A549 (cell line): ENCODE results near the gene FRMD6. TPM values are rescaled to one million over a fixed set of nuclear protein-coding genes. Genes with fewer than 3 reads are reported as not detected.

ENCODE experiments used
- ATAC-seq, 2 experiments: fragments of 200-7000 bp in 1 of 2; fragments of >200 bp in 1 of 2; cut with Nextera tagmentation in 1 of 2; cut with Tn5 transposase in 1 of 2; 3 replicates each; pipeline versions ENCODE4 v1.8.0 to v1.9.1; 2018 to 2020; ENCODE audit warnings: mild to moderate bottlenecking in 1 of 2, moderate library complexity in 1 of 2
- CTCF ChIA-PET: fragments of 300-600 bp; sonication (Branson Sonifier 250); formaldehyde crosslinking; extraction: SDS; loops from one replicate; lab custom pipeline; 2021; ENCODE audit warnings: antibody characterized with exemption, inconsistent platforms; lab: Yijun Ruan, JAX
- POLR2A ChIA-PET: fragments of 350-600 bp; formaldehyde crosslinking; extraction: SDS; loops from one replicate; lab custom pipeline; 2021; ENCODE audit warnings: antibody characterized with exemption, inconsistent platforms; lab: Yijun Ruan, JAX
- DNase-seq, 2 experiments: peaks; one replicate each; pipeline versions ENCODE4 v3.0.0 to v3.0.0-alpha.2; 2011 to 2016; ENCODE audit warnings: low read depth in 1 of 2, low spot score in 1 of 2
- FAIRE-seq: peaks from 2 replicates; lab custom pipeline; 2011; peaks lifted over from hg19 to GRCh38; lab: Jason Lieb, UNC
- H3K27ac ChIP-seq, 2 experiments: fragments of >200 bp; sonication (Bioruptor Twin); formaldehyde crosslinking; 3 replicates each; pipeline ENCODE4 v1.5.1; 2016 to 2017
- H3K4me1 ChIP-seq: fragments of >200 bp; sonication (Bioruptor Twin); formaldehyde crosslinking; 3 replicates; pipeline ENCODE4 v1.6.1; 2016
- H3K4me2 ChIP-seq: fragments of >200 bp; sonication (Bioruptor Twin); formaldehyde crosslinking; 3 replicates; pipeline ENCODE4 v1.6.1; 2016
- H3K4me3 ChIP-seq: fragments of >200 bp; sonication (Bioruptor Twin); formaldehyde crosslinking; 3 replicates; pipeline ENCODE4 v1.5.1; 2016
- H3K9me3 ChIP-seq: fragments of >200 bp; sonication (Bioruptor Twin); formaldehyde crosslinking; 3 replicates; pipeline ENCODE4 v1.6.1; 2016
- CEBPB ChIP-seq, 2 experiments: fragments of >200 bp in 1 of 2; sonication (Bioruptor Twin) in 1 of 2; formaldehyde crosslinking in 1 of 2; IDR thresholded peaks; 2 replicates each; pipeline ENCODE4 v1.6.1; 2012 to 2016
- EHMT2 ChIP-seq: fragments of 200-600 bp; sonication (generic); IDR thresholded peaks from 2 replicates; pipeline ENCODE4 v1.6.1; 2016; ENCODE audit warnings: antibody characterized with exemption, low read depth, mild to moderate bottlenecking, moderate library complexity
- ESRRA ChIP-seq: fragments of 150-350 bp; IDR thresholded peaks from 2 replicates; pipeline ENCODE4 v1.6.1; 2014; ENCODE audit warnings: mild to moderate bottlenecking, low read length, borderline replicate concordance
- FOSL2 ChIP-seq, 2 experiments: fragments of 450-650 bp in 1 of 2; fragments of >200 bp in 1 of 2; sonication (Bioruptor Twin) in 1 of 2; formaldehyde crosslinking; IDR thresholded peaks; 2 replicates each; pipeline versions ENCODE4 v1.5.0 to v1.6.1; 2016 to 2020; ENCODE audit warnings: mild to moderate bottlenecking in 1 of 2, moderate library complexity in 1 of 2
- HDAC2 ChIP-seq: fragments of 200-600 bp; sonication (generic); IDR thresholded peaks from 2 replicates; pipeline ENCODE4 v1.6.1; 2016
- HEYL ChIP-seq: fragments of 250-450 bp; sonication (Bioruptor Pico); IDR thresholded peaks from 2 replicates; pipeline ENCODE4 v1.8.0; 2021; ENCODE audit warnings: mild to moderate bottlenecking, moderate library complexity
- HOXB13 ChIP-seq: fragments of 250-450 bp; sonication (Bioruptor Pico); IDR thresholded peaks from 2 replicates; pipeline ENCODE4 v1.5.0; 2020; ENCODE audit warnings: low read depth, mild to moderate bottlenecking, moderate library complexity
- KDM1A ChIP-seq: fragments of 200-600 bp; sonication (generic); IDR thresholded peaks from 2 replicates; pipeline ENCODE4 v1.6.1; 2016; ENCODE audit warnings: low read depth, mild to moderate bottlenecking
- MAFK ChIP-seq: fragments of 450-650 bp; IDR thresholded peaks from 2 replicates; pipeline ENCODE4 v1.6.1; 2014; ENCODE audit not compliant: partially characterized antibody
- MAZ ChIP-seq: fragments of 150-350 bp; IDR thresholded peaks from 2 replicates; pipeline ENCODE4 v1.6.1; 2014; ENCODE audit warnings: antibody characterized with exemption, low read depth, low read length, borderline replicate concordance
- NPAS2 ChIP-seq: fragments of 250-450 bp; sonication (Bioruptor Pico); IDR thresholded peaks from 2 replicates; pipeline ENCODE4 v1.8.0; 2022; ENCODE audit warnings: mild to moderate bottlenecking, moderate library complexity, borderline replicate concordance
- PHF8 ChIP-seq: fragments of 200-600 bp; sonication (generic); IDR thresholded peaks from 2 replicates; pipeline ENCODE4 v1.6.1; 2016; ENCODE audit warnings: low read depth, mild to moderate bottlenecking, antibody characterized with exemption, moderate library complexity, borderline replicate concordance
- RCOR1 ChIP-seq: fragments of 150-350 bp; IDR thresholded peaks from 2 replicates; pipeline ENCODE4 v1.6.1; 2014; ENCODE audit warnings: antibody characterized with exemption, low read length, low read depth
- SMC3 ChIP-seq: fragments of >200 bp; sonication (Bioruptor Twin); formaldehyde crosslinking; IDR thresholded peaks from 3 replicates; pipeline ENCODE4 v1.6.1; 2018; ENCODE audit warnings: inconsistent platforms
- TFCP2L1 ChIP-seq: fragments of 250-450 bp; sonication (Bioruptor Pico); IDR thresholded peaks from 2 replicates; pipeline ENCODE4 v1.5.0; 2021; ENCODE audit warnings: mild to moderate bottlenecking
- ZNF302 ChIP-seq: fragments of 250-450 bp; sonication (Bioruptor Pico); IDR thresholded peaks from 2 replicates; pipeline ENCODE4 v1.9.0; 2021; ENCODE audit warnings: inconsistent platforms, mild to moderate bottlenecking, moderate library complexity
- WGBS: methylation state at CpG from one replicate; pipeline ENCODE4 v1.1.6; 2017; ENCODE audit errors: missing lambda C conversion rate; 5-methylcytosine and 5-hydroxymethylcytosine counted together
- polyA plus RNA-seq, 4 experiments: library from polyadenylated mRNA; depleted of rRNA in 3 of 4; stranded (reverse); fragments of >200 nt; fragmentation: RNase III in 1 of 4; extraction: RNeasy Plus Mini Kit Qiagen cat#74134 plus additional on column Dnase treatment in 1 of 4; gene quantifications; 2 replicates in 3 of 4; 3 replicates in 1 of 4; pipeline ENCODE4 v1.2.3, GENCODE V29; 2011 to 2017
- TF ChIP-seq, protein P1 (sequence below): fragments of 200-600 bp; sonication (generic); IDR thresholded peaks from 2 replicates; pipeline ENCODE4 v1.6.1; 2016; ENCODE audit warnings: antibody characterized with exemption, mild to moderate bottlenecking, moderate library complexity
- TF ChIP-seq, protein P2 (sequence below): fragments of >200 bp; sonication (Bioruptor Twin); formaldehyde crosslinking; IDR thresholded peaks from 3 replicates; pipeline ENCODE4 v1.5.1; 2016
- TF ChIP-seq, protein P3 (sequence below): fragments of 150-350 bp; IDR thresholded peaks from 2 replicates; pipeline ENCODE4 v1.6.1; 2014; ENCODE audit warnings: low read depth, mild to moderate bottlenecking, low read length
- TF ChIP-seq, protein P4 (sequence below): IDR thresholded peaks from 2 replicates; pipeline ENCODE4 v1.6.1; 2012; ENCODE audit warnings: low read depth, borderline replicate concordance
- TF ChIP-seq, protein P5 (sequence below): fragments of >200 bp; sonication (Bioruptor Twin); formaldehyde crosslinking; IDR thresholded peaks from 2 replicates; pipeline ENCODE4 v1.6.1; 2016
- TF ChIP-seq, protein P6 (sequence below): fragments of >200 bp; sonication (Bioruptor Twin); formaldehyde crosslinking; IDR thresholded peaks from 3 replicates; pipeline ENCODE4 v1.6.1; 2016

Gene FRMD6
- polyA plus RNA-seq, 2 of the 4 experiments (the other 2 are of a cell fraction): 18.8 to 23.1 TPM

DNA sequence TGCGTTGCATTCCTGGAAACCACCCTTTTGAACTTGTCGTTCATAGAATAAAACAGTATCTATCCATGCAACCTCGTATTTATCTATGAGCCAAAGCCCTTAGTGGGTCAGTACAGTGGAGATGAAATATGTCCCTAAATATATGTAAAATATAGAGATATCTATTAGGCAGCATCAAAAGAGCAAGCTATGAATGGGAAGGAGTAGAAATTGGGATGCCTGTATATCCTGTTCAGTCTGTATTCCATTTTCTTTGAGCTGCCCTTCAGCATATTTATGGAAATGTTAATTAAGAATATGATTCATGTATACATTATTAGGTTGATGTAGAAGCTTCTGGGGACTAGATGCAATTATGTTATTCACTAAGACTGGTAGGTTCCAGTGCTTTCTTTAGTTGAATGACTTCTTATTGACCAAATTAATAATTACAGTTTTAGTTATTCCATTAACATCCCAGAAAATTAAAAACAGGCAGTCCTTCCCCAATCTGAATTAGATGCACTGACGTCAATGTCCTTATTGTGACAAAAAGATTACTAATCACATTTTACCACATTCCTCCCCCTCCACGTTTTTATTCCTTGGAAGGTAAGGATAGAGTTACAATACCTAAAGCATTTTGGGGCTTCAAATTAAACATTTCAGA lies 11.9 kb upstream of the FRMD6 start:
- no peak for FAIRE-seq
- WGBS: 79% methylated on average over 5 of the region's 5 CpGs
- CTCF ChIA-PET: interaction anchor here (0.7 to 5.0 kb wide), 6 partner anchors 10 to 140 kb away, joined by 3 to 20 read pairs (median 5); partner anchors contain the start of gene FRMD6
- TF ChIP-seq MAZ: no peak
- TF ChIP-seq, protein P1, sequence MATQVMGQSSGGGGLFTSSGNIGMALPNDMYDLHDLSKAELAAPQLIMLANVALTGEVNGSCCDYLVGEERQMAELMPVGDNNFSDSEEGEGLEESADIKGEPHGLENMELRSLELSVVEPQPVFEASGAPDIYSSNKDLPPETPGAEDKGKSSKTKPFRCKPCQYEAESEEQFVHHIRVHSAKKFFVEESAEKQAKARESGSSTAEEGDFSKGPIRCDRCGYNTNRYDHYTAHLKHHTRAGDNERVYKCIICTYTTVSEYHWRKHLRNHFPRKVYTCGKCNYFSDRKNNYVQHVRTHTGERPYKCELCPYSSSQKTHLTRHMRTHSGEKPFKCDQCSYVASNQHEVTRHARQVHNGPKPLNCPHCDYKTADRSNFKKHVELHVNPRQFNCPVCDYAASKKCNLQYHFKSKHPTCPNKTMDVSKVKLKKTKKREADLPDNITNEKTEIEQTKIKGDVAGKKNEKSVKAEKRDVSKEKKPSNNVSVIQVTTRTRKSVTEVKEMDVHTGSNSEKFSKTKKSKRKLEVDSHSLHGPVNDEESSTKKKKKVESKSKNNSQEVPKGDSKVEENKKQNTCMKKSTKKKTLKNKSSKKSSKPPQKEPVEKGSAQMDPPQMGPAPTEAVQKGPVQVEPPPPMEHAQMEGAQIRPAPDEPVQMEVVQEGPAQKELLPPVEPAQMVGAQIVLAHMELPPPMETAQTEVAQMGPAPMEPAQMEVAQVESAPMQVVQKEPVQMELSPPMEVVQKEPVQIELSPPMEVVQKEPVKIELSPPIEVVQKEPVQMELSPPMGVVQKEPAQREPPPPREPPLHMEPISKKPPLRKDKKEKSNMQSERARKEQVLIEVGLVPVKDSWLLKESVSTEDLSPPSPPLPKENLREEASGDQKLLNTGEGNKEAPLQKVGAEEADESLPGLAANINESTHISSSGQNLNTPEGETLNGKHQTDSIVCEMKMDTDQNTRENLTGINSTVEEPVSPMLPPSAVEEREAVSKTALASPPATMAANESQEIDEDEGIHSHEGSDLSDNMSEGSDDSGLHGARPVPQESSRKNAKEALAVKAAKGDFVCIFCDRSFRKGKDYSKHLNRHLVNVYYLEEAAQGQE: no peak
- TF ChIP-seq HEYL (CRISPR knock-in tag): no peak
- TF ChIP-seq, protein P2, sequence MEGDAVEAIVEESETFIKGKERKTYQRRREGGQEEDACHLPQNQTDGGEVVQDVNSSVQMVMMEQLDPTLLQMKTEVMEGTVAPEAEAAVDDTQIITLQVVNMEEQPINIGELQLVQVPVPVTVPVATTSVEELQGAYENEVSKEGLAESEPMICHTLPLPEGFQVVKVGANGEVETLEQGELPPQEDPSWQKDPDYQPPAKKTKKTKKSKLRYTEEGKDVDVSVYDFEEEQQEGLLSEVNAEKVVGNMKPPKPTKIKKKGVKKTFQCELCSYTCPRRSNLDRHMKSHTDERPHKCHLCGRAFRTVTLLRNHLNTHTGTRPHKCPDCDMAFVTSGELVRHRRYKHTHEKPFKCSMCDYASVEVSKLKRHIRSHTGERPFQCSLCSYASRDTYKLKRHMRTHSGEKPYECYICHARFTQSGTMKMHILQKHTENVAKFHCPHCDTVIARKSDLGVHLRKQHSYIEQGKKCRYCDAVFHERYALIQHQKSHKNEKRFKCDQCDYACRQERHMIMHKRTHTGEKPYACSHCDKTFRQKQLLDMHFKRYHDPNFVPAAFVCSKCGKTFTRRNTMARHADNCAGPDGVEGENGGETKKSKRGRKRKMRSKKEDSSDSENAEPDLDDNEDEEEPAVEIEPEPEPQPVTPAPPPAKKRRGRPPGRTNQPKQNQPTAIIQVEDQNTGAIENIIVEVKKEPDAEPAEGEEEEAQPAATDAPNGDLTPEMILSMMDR: no peak
- TF ChIP-seq, protein P3, sequence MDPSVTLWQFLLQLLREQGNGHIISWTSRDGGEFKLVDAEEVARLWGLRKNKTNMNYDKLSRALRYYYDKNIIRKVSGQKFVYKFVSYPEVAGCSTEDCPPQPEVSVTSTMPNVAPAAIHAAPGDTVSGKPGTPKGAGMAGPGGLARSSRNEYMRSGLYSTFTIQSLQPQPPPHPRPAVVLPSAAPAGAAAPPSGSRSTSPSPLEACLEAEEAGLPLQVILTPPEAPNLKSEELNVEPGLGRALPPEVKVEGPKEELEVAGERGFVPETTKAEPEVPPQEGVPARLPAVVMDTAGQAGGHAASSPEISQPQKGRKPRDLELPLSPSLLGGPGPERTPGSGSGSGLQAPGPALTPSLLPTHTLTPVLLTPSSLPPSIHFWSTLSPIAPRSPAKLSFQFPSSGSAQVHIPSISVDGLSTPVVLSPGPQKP: no peak
- no peak for TF ChIP-seq MAFK
- no peak for TF ChIP-seq SMC3
- TF ChIP-seq EHMT2: no peak
- no peak for TF ChIP-seq KDM1A
- no peak for TF ChIP-seq HDAC2
- no peak for TF ChIP-seq NPAS2 (CRISPR knock-in tag)
- no peak for TF ChIP-seq ESRRA
- TF ChIP-seq FOSL2 (IDR thresholded peaks at IDR 0.05): no peak
- TF ChIP-seq FOSL2 (CRISPR knock-in tag; IDR thresholded peaks at IDR 0.05): no peak
- TF ChIP-seq, protein P4, sequence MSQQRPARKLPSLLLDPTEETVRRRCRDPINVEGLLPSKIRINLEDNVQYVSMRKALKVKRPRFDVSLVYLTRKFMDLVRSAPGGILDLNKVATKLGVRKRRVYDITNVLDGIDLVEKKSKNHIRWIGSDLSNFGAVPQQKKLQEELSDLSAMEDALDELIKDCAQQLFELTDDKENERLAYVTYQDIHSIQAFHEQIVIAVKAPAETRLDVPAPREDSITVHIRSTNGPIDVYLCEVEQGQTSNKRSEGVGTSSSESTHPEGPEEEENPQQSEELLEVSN: no peak
- POLR2A ChIA-PET: interaction anchor here (2.4 kb wide), 1 partner anchor 12 kb away, joined by 10 read pairs; the partner anchor contains the start of gene FRMD6
- DNase-seq: no peak
- ATAC-seq: no peak
- H3K27ac ChIP-seq: no peak overlapping the region
- H3K4me2 ChIP-seq: no peak overlapping the region
- H3K4me1 ChIP-seq: peaks cover 25% of the 10 kb centered on the region
- no peak overlapping the region for H3K4me3 ChIP-seq
- no peaks in the 10 kb centered on the region for H3K9me3 ChIP-seq

DNA sequence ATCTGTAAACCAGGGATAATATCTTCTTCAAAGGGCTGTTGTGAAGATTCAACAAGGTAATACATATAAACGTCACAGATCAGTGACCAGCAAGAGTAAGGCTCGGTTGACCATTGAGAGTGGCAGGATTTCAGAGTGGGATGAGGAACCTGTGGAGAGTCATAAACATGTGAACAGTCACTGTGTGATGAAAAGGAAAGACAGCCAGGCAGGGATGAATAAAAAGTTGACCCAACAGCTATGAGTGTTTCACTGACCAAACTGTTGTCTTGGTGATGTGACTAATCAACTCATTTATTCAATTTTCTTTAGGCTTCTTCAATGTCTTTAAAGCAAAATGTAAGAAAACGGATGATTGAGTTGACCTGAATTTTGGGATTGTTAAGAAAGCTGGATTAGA lies 8.6 kb upstream of the FRMD6 start:
- ChIA-PET CTCF (interaction anchor here (0.8 to 5.0 kb wide), 6 partner anchors 9 to 360 kb away, joined by 3 to 20 read pairs (median 4); partner anchors contain the start of gene FRMD6), POLR2A (no interaction called here)
- DNase-seq (no peak), ATAC-seq (no peak), FAIRE-seq (no peak)
- Histone ChIP-seq H3K4me1 (peaks cover 10% of the 10 kb centered on the region), H3K4me3 (no peak overlapping the region), H3K4me2 (no peak overlapping the region), H3K27ac (no peak overlapping the region), H3K9me3 (no peaks in the 10 kb centered on the region)
- 84% methylated on average over 3 of the region's 3 CpGs for WGBS
- no peak for TF ChIP-seq PHF8
- TF ChIP-seq CEBPB (IDR thresholded peaks at IDR 0.05): no peak
- TF ChIP-seq FOSL2 (IDR thresholded peaks at IDR 0.05): no peak
- no peak for TF ChIP-seq FOSL2 (CRISPR knock-in tag; IDR thresholded peaks at IDR 0.05)
- no peak for TF ChIP-seq TFCP2L1 (CRISPR knock-in tag)
- no peak for TF ChIP-seq SMC3
- TF ChIP-seq HEYL (CRISPR knock-in tag): no peak
- TF ChIP-seq, protein P5, sequence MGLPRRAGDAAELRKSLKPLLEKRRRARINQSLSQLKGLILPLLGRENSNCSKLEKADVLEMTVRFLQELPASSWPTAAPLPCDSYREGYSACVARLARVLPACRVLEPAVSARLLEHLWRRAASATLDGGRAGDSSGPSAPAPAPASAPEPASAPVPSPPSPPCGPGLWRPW: no peak
- TF ChIP-seq, protein P6, sequence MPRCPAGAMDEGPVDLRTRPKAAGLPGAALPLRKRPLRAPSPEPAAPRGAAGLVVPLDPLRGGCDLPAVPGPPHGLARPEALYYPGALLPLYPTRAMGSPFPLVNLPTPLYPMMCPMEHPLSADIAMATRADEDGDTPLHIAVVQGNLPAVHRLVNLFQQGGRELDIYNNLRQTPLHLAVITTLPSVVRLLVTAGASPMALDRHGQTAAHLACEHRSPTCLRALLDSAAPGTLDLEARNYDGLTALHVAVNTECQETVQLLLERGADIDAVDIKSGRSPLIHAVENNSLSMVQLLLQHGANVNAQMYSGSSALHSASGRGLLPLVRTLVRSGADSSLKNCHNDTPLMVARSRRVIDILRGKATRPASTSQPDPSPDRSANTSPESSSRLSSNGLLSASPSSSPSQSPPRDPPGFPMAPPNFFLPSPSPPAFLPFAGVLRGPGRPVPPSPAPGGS: no peak
- no peak for TF ChIP-seq NPAS2 (CRISPR knock-in tag)
- no peak for TF ChIP-seq HOXB13
- TF ChIP-seq RCOR1: no peak
- no peak for TF ChIP-seq ZNF302 (CRISPR knock-in tag)
- no peak for TF ChIP-seq MAZ
